GM18951 (cell line): ENCODE measurements around the gene CTXN2.

Experiments used
- POLR2A ChIP-seq: IDR thresholded peaks from 4 replicates; pipeline ENCODE4 v1.6.1; 2011; ENCODE audit warnings: mild to moderate bottlenecking; ENCODE audit not compliant: insufficient read length, insufficient read depth; ENCODE audit errors: extremely low read depth
- in situ Hi-C: fragments of 300-500 bp; cut with MboI; formaldehyde crosslinking; loops from one replicate; pipeline ENCODE4 v1.12.0; 2022; ENCODE audit warnings: low sequenced_read_pairs, mixed read lengths, inconsistent platforms; ENCODE audit not compliant: unreplicated experiment

Gene CTXN2

DNA sequence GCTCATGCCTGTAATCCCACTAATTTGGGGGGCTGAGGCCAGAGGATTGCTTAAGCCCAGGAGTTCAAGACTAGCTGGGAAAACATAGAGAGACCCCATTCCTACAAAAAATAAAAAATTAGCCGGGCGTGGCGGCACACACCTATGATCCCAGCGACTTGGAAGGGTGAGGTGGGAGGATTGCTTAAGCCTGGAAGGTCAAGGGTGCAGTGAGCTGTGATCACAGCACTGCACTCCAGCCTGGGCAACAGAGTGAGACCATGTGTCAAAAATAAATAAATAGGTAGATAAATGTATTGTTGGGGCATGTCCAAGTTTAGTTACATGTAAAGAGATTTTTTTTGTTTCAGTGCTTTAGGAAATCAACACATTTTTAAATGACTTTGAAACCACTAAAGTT, 51.1 kb downstream of the CTXN2 start:
- in situ Hi-C loops, result no loop called here
- no peak for TF ChIP-seq POLR2A

DNA sequence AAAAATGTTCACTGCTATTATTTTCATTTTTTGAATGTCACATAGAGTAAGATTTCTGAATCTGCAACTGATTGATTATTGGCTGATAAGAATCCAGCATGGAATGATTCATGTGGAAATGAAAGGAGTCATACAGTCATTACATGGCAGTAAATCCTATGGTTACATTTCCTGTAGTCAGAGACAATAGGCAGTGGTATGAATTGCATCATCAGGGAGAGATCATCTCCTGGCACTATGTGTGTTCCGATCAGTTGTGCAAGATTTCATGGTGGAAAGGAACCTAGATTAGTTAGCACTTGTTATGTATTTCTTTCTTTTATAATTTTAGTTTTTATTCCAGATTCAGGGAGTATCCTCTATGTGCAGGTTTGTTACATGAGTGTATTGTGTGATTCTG, 53.5 kb downstream of the CTXN2 start:
- no peak for TF ChIP-seq POLR2A

DNA sequence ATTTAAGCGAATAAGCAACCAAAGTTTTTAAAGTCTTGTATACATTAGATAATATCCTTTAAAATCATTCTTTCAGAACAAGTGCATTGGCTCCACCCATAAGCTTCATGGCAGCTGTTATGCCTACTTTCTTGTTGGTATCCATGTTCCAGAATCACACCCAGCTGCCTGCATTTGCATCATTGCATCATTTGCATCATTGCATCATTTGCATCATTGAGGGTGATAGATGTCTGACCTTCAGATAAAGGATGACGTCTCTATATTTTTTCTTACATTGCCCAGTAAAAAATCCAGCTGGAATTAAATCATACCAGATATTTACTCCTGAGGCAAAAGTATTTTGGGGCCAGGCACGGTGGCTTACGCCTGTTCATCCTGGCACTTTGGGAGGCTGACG, 56.9 kb downstream of the CTXN2 start:
- in situ Hi-C loops, result no loop called here
- no peak for TF ChIP-seq POLR2A

More for the DNA sequence above, 53.5 kb downstream of the CTXN2 start:
- in situ Hi-C loops, result no loop called here

- in situ Hi-C loops, result no loop called here
These were observed 59.2 kb downstream of the CTXN2 start for GRCh38 chr15:48250640-48251076.

DNA sequence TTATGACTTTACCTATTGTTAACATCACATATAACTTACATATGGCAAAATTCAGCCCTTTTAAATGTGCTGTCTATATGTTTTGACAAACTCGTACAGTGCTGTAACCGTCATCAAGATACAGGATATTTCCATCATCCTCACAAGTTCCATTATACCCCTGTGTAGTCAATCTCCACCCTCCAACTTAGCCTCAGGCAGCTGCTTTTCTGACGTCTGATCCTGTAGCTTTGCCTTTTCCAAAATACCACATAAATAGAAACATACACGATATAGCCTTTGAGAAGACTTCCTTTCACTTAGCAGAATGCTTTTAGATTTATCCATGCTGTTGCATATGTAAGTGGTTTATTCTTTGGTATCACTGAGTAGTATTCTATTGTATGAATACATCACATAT, 61.7 kb downstream of the CTXN2 start:
- no peak for TF ChIP-seq POLR2A
- in situ Hi-C loops, result no loop called here

More at GRCh38 chr15:48250640-48251076, 59.2 kb downstream of the CTXN2 start:
- TF ChIP-seq POLR2A, result no peak
